SK-N-SH (cell line): Measurements from ENCODE around the gene CDK8. TPM values are rescaled to one million over a fixed set of nuclear protein-coding genes. Genes with fewer than 3 reads are reported as not detected.
A peak's percentile ranks its signal among the peaks of the same experiment; 100 is the strongest.

ENCODE experiments used
- CTCF ChIA-PET: fragments of 300-600, 350-600 bp; formaldehyde crosslinking; extraction: SDS; loops from one replicate; lab custom pipeline; 2021; lab: Yijun Ruan, JAX
- POLR2A ChIA-PET: fragments of 350-600 bp; sonication (Branson Sonifier 250); formaldehyde crosslinking; extraction: SDS; loops from one replicate; lab custom pipeline; 2020; ENCODE audit warnings: antibody characterized with exemption, inconsistent platforms; lab: Yijun Ruan, JAX
- DNase-seq: peaks from one replicate; pipeline ENCODE4 v3.0.0; 2012
- H2AFZ ChIP-seq: fragments of 200-600 bp; sonication (generic); 2 replicates; pipeline ENCODE4 v1.8.1; 2016; ENCODE audit warnings: antibody characterized with exemption, mild to moderate bottlenecking, low read depth
- H3F3A ChIP-seq: fragments of 200-600 bp; sonication (generic); replicated peaks from 2 replicates; pipeline ENCODE3; 2016; ENCODE audit warnings: antibody characterized with exemption, mild to moderate bottlenecking; ENCODE audit not compliant: insufficient read depth
- H3K27ac ChIP-seq, 2 experiments: fragments of 200-500 bp in 1 of 2; fragments of 200-600 bp in 1 of 2; sonication (Bioruptor generic) in 1 of 2; sonication (generic), shearing (Covaris generic) in 1 of 2; 2 replicates each; pipeline versions ENCODE4 v1.5.1 to v1.6.1; 2014 to 2016; ENCODE audit warnings: low read depth in 2 of 2, inconsistent platforms in 1 of 2, low read length in 1 of 2, mild to moderate bottlenecking in 1 of 2, mixed read lengths in 1 of 2
- H3K27me3 ChIP-seq: fragments of 200-600 bp; sonication (generic), shearing (Covaris generic); 2 replicates; pipeline ENCODE4 v1.6.1; 2016; ENCODE audit warnings: mixed run types; ENCODE audit not compliant: insufficient read depth
- H3K36me3 ChIP-seq, 2 experiments: fragments of 200-500 bp in 1 of 2; fragments of 200-600 bp in 1 of 2; sonication (Bioruptor generic) in 1 of 2; sonication (generic) in 1 of 2; replicated peaks in 1 of 2; 2 replicates each; pipeline versions ENCODE3 to v1.5.1; 2014 to 2016; ENCODE audit warnings: low read length in 1 of 2, mild to moderate bottlenecking in 1 of 2; ENCODE audit not compliant: insufficient read depth in 2 of 2, control insufficient read depth in 1 of 2
- H3K4me1 ChIP-seq, 2 experiments: fragments of 200-500 bp in 1 of 2; fragments of 200-600 bp in 1 of 2; sonication (Bioruptor generic) in 1 of 2; sonication (generic), shearing (Covaris generic) in 1 of 2; 2 replicates each; pipeline versions ENCODE4 v1.5.1 to v1.6.1; 2014 to 2016; ENCODE audit warnings: low read depth in 1 of 2, low read length in 1 of 2, mixed run types in 1 of 2; ENCODE audit not compliant: insufficient read depth in 2 of 2, control insufficient read depth in 1 of 2
- H3K4me2 ChIP-seq: fragments of 200-600 bp; sonication (generic), shearing (Covaris generic); 2 replicates; pipeline ENCODE4 v1.6.1; 2017; ENCODE audit warnings: mixed run types
- H3K4me3 ChIP-seq, 2 experiments: fragments of 200-500 bp in 1 of 2; fragments of 200-600 bp in 1 of 2; sonication (Bioruptor generic) in 1 of 2; sonication (generic), shearing (Covaris generic) in 1 of 2; 2 replicates each; pipeline versions ENCODE4 v1.5.1 to v1.8.1; 2014 to 2016; ENCODE audit warnings: low read depth in 2 of 2, inconsistent platforms in 1 of 2, low read length in 1 of 2, mild to moderate bottlenecking in 1 of 2, mixed read lengths in 1 of 2, moderate library complexity in 1 of 2
- H3K79me2 ChIP-seq: fragments of 200-600 bp; sonication (generic); 2 replicates; pipeline ENCODE4 v1.8.1; 2017; ENCODE audit warnings: mild to moderate bottlenecking; ENCODE audit not compliant: insufficient read depth
- H3K9ac ChIP-seq: fragments of 200-600 bp; sonication (generic); 2 replicates; pipeline ENCODE4 v1.6.1; 2017; ENCODE audit warnings: mixed run types
- H3K9me2 ChIP-seq: fragments of 200-600 bp; sonication (generic); 2 replicates; pipeline ENCODE4 v1.6.1; 2017; ENCODE audit warnings: mixed run types
- H3K9me3 ChIP-seq: fragments of 200-600 bp; sonication (generic); 2 replicates; pipeline ENCODE4 v1.6.1; 2017; ENCODE audit warnings: mixed run types, mild to moderate bottlenecking, moderate library complexity
- H4K20me1 ChIP-seq: fragments of 200-600 bp; sonication (generic); 2 replicates; pipeline ENCODE4 v1.6.1; 2017; ENCODE audit warnings: mild to moderate bottlenecking, mixed run types; ENCODE audit not compliant: insufficient read depth
- ELF1 ChIP-seq: IDR thresholded peaks from 2 replicates; pipeline ENCODE4 v1.4.0; 2012
- EP300 ChIP-seq, 2 experiments: IDR thresholded peaks; 2 replicates each; pipeline versions ENCODE4 v1.4.0 to v1.6.1; 2012; ENCODE audit warnings: borderline replicate concordance in 1 of 2, low read depth in 1 of 2, low read length in 1 of 2
- EZH2phosphoT487 ChIP-seq: fragments of 200-600 bp; sonication (generic); IDR thresholded peaks from 2 replicates; pipeline ENCODE4 v1.6.1; 2017; ENCODE audit warnings: low read depth, mixed run types, mild to moderate bottlenecking, antibody characterized with exemption, moderate library complexity, borderline replicate concordance
- FOXJ3 ChIP-seq: sonication (generic); formaldehyde crosslinking; IDR thresholded peaks from 2 replicates; pipeline ENCODE4 v1.5.1; 2020; ENCODE audit warnings: mild to moderate bottlenecking, missing genetic modification reagents
- GABPA ChIP-seq: IDR thresholded peaks from 2 replicates; pipeline ENCODE4 v1.4.0; 2012; ENCODE audit warnings: low read depth, mild to moderate bottlenecking
- NFIC ChIP-seq: IDR thresholded peaks from 2 replicates; pipeline ENCODE4 v1.4.0; 2012; ENCODE audit warnings: borderline replicate concordance
- POLR2AphosphoS5 ChIP-seq: IDR thresholded peaks from 2 replicates; pipeline ENCODE4 v1.6.1; 2012; ENCODE audit warnings: low read depth, low read length
- RAD21 ChIP-seq: IDR thresholded peaks from 2 replicates; pipeline ENCODE4 v1.6.1; 2012; ENCODE audit warnings: mild to moderate bottlenecking, low read length
- RCOR1 ChIP-seq: fragments of 150-350 bp; IDR thresholded peaks from 2 replicates; pipeline ENCODE4 v1.6.1; 2017; ENCODE audit warnings: antibody characterized with exemption, low read length
- RFX5 ChIP-seq: IDR thresholded peaks from 2 replicates; pipeline ENCODE4 v1.6.1; 2012; ENCODE audit warnings: mild to moderate bottlenecking, improper control_type of control experiment, low read length
- RXRA ChIP-seq: IDR thresholded peaks from 2 replicates; pipeline ENCODE4 v1.4.0; 2012; ENCODE audit warnings: low read depth, mild to moderate bottlenecking, borderline replicate concordance
- SIN3A ChIP-seq: IDR thresholded peaks from 2 replicates; pipeline ENCODE4 v1.6.1; 2012; ENCODE audit warnings: low read depth, mild to moderate bottlenecking, low read length, moderate library complexity, borderline replicate concordance
- TCF12 ChIP-seq: IDR thresholded peaks from 2 replicates; pipeline ENCODE4 v1.4.0; 2012
- TEAD4 ChIP-seq: IDR thresholded peaks from 2 replicates; pipeline ENCODE4 v1.4.0; 2012; ENCODE audit warnings: mild to moderate bottlenecking, borderline replicate concordance; ENCODE audit not compliant: insufficient read depth
- WGBS: methylation state at CpG from one replicate; pipeline ENCODE4 v1.1.6; 2017; ENCODE audit warnings: low lambda C conversion rate; 5-methylcytosine and 5-hydroxymethylcytosine counted together
- polyA plus RNA-seq, 3 experiments: library from polyadenylated mRNA; depleted of rRNA; stranded (reverse); fragments of >200 nt; gene quantifications; 2 replicates each; pipeline ENCODE4 v1.2.3, GENCODE V29; 2012
- TF ChIP-seq, protein P1 (sequence below): fragments of 150-350 bp; IDR thresholded peaks from 2 replicates; pipeline ENCODE4 v1.6.1; 2016; ENCODE audit warnings: mild to moderate bottlenecking, low read depth, low read length
- TF ChIP-seq, protein P2 (sequence below): IDR thresholded peaks from 2 replicates; pipeline ENCODE4 v1.4.0; 2012; ENCODE audit warnings: low read depth, borderline replicate concordance
- TF ChIP-seq, protein P3 (sequence below): IDR thresholded peaks from 2 replicates; pipeline ENCODE4 v1.4.0; 2012; ENCODE audit warnings: low read depth, borderline replicate concordance

Gene CDK8
- polyA plus RNA-seq, 1 of the 3 experiments (the other 2 are of a cell fraction): 10.1 TPM

DNA sequence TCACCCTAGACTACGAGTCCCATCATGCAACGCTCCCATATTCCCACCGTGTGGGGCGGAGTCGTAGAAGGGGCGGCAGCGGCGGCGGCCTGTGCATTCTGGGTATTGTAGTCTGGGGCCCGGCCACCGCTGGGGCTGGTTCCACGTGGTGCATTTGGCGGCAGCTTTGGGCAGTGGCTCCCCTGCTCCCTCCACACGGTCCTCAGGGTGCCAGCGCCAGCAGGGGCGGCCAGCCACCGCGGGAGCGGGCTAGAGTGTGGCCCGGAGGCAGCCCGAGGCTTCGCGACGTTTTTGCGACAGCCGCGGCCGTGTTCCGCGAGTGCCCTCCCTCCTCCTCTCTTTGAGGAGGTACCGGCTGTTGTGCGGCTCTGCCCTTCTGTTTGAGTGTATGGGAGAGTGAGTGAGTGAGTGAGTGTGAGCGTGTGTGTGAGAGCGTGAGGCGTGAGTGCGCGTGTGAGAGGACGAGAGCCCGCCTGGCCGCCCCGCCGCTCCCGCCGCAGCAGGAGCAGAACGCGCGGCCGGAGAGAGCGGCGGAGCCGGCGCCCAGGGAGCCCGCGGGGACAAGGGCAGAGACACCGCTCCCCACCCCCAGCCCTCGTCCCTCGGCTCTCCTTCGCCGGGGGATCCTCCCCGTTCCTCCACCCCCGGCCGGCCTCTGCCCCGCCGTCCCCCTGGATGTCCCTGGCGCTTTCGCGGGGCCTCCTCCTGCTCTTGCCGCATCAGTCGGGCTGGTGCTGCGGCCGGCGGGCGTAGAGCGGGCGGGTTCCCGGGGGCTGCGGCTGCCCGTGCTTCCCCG is at the start of gene CDK8 (continued):
- TF ChIP-seq, protein P1, sequence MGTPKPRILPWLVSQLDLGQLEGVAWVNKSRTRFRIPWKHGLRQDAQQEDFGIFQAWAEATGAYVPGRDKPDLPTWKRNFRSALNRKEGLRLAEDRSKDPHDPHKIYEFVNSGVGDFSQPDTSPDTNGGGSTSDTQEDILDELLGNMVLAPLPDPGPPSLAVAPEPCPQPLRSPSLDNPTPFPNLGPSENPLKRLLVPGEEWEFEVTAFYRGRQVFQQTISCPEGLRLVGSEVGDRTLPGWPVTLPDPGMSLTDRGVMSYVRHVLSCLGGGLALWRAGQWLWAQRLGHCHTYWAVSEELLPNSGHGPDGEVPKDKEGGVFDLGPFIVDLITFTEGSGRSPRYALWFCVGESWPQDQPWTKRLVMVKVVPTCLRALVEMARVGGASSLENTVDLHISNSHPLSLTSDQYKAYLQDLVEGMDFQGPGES: no peak
- TF ChIP-seq RXRA: no peak
- TF ChIP-seq ELF1: peak; percentile 70; the same call in 1 of the 2 replicates
- TF ChIP-seq GABPA: peak; percentile 53
- TF ChIP-seq EZH2phosphoT487: no peak
- TF ChIP-seq, protein P2, sequence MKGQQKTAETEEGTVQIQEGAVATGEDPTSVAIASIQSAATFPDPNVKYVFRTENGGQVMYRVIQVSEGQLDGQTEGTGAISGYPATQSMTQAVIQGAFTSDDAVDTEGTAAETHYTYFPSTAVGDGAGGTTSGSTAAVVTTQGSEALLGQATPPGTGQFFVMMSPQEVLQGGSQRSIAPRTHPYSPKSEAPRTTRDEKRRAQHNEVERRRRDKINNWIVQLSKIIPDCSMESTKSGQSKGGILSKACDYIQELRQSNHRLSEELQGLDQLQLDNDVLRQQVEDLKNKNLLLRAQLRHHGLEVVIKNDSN: 0 out of 2 replicates have a peak, but pooled peaks have one; percentile 49
- no peak for TF ChIP-seq SIN3A
- TF ChIP-seq, protein P3, sequence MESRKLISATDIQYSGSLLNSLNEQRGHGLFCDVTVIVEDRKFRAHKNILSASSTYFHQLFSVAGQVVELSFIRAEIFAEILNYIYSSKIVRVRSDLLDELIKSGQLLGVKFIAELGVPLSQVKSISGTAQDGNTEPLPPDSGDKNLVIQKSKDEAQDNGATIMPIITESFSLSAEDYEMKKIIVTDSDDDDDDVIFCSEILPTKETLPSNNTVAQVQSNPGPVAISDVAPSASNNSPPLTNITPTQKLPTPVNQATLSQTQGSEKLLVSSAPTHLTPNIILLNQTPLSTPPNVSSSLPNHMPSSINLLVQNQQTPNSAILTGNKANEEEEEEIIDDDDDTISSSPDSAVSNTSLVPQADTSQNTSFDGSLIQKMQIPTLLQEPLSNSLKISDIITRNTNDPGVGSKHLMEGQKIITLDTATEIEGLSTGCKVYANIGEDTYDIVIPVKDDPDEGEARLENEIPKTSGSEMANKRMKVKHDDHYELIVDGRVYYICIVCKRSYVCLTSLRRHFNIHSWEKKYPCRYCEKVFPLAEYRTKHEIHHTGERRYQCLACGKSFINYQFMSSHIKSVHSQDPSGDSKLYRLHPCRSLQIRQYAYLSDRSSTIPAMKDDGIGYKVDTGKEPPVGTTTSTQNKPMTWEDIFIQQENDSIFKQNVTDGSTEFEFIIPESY: 0 out of 2 replicates have a peak, but pooled peaks have one; percentile 42

GRCh38 chr13:26208287-26208686 is 45.6 kb upstream of the CDK8 start:
- no peak overlapping the region for H2AFZ ChIP-seq
- H3F3A ChIP-seq: peaks cover 9% of the 10 kb centered on the region
- POLR2A ChIA-PET: no interaction called here
- no peaks in the 10 kb centered on the region for H3K9me3 ChIP-seq
- WGBS: 100% methylated on average over 1 of the region's 1 CpG
- TF ChIP-seq RCOR1: no peak
- TF ChIP-seq RFX5: no peak
- no peak for TF ChIP-seq TCF12
- TF ChIP-seq, protein P1: no peak
- no peak for TF ChIP-seq RAD21
- no peak for TF ChIP-seq GABPA
- no peak for TF ChIP-seq NFIC
- TF ChIP-seq EZH2phosphoT487: no peak
- no peak for TF ChIP-seq TEAD4
- TF ChIP-seq POLR2AphosphoS5: no peak
- no peak for TF ChIP-seq EP300 (IDR thresholded peaks at IDR 0.05; ENCODE audit: borderline replicate concordance in 1 of 2, low read depth in 1 of 2, low read length in 1 of 2)
- no peak for TF ChIP-seq FOXJ3
- no peak for TF ChIP-seq RXRA
- DNase-seq: no peak
- no peaks in the 10 kb centered on the region for H3K27me3 ChIP-seq
- H3K4me3 ChIP-seq: no peak overlapping the region
- H3K4me1 ChIP-seq: no peaks in the 10 kb centered on the region; a peak in 1 of 4 replicates
- CTCF ChIA-PET: interaction anchor here (1.2 kb wide), 1 partner anchor 288 kb away, joined by 3 read pairs; no protein-coding TSS in a partner anchor
- no peak overlapping the region for H3K9ac ChIP-seq
- H3K9me2 ChIP-seq: no peaks in the 10 kb centered on the region
- H3K4me2 ChIP-seq: no peak overlapping the region
- no peaks in the 10 kb centered on the region for H3K79me2 ChIP-seq
- peaks cover 45 to 59% of the 10 kb centered on the region in 2 experiments for H3K36me3 ChIP-seq
- no peaks in the 10 kb centered on the region for H4K20me1 ChIP-seq
- H3K27ac ChIP-seq: no peak overlapping the region
